Heart left ventricle (tissue), 13 donors: ENCODE measurements around the gene CRYL1.

ENCODE experiments used
- CTCF ChIP-seq, 12 donors: fragments of 200-600 bp; sonication (generic) in 4 of 12; IDR thresholded peaks; one replicate each; pipeline versions ENCODE4 v1.5.0 to v1.8.0; 2018 to 2022; ENCODE audit warnings: antibody characterized with exemption in 12 of 12, mild to moderate bottlenecking in 5 of 12
- POLR2A ChIP-seq, 2 donors: fragments of 450-650 bp; IDR thresholded peaks; one replicate each; pipeline ENCODE4 v1.6.1; 2017; ENCODE audit warnings: antibody characterized with exemption in 2 of 2, mild to moderate bottlenecking in 2 of 2, moderate library complexity in 2 of 2
- donor health status: ischemic (EF 13 %, LVEDD 7.1; RV severe dilation, severe dysfunction).
- donor health status: DM: no; HTN: yes; CAD: no.
- donor health status: DM: no; HTN: no; CAD: no.
- donor health status: ischemic (EF 25% LVEDD 6.9; RV normal size, moderate dysfunction).
- donor health status: ischemic (EF 25% LVEDD 5.7; RV mildly dilated, moderate dysfunction).
- donor health status: ischemic (EF 35%, LVEDD 5.7; RV mildly dilated, moderate dysfunction).
- donor health status: nonischemic (EF 11% LVEDD 7.7; RV severe dilation, severe dysfunction).
- donor health status: DM: yes; HTN: yes; CAD: no.
- donor health status: PGD.
- donor health status: ischemic (EF 29% LVEDD 5.4; RV normal size, mild dysfunction).
- donor health status: nonischemic (EF 23%, LVEDD 6.1; RV moderate dilation, normal function).

DNA sequence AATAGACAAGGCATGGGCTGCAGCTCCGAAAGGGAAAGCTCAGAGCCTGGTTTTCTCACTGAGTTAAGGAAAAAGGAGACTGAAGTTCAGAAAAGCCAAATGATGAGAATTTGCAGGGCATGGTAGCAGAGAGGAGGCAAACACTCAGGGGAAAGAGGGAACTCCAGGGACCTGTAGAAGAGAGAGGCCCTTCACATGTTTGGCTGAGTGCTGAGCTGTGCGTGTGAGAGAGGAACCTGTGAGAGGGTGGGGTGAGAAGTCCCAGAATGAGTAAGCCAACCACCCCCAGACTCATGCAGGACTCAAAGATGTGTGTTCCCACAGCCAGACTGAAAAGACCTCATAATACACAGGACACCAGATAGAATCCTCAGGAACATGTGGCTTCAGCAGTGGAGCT is 2.8 kb upstream of the CRYL1 start:
- TF ChIP-seq POLR2A (IDR thresholded peaks at IDR 0.05) (no peak), CTCF (IDR thresholded peaks at IDR 0.05) (no peak)
